Mucosa of rectum (tissue), 2 donors: Measurements from ENCODE around the gene LMF2.
"Not testable (repeated sequence)": the region's sequence is repeated elsewhere in the genome, so short reads cannot be mapped to it uniquely, and the experiment has no call there.

Source experiments
- H3K27ac ChIP-seq, 2 donors: one replicate each; pipeline ENCODE4 v1.7.0; 2013; ENCODE audit warnings: inconsistent platforms in 2 of 2, low read depth in 2 of 2, low read length in 2 of 2
- H3K27me3 ChIP-seq, 2 donors: one replicate each; pipeline ENCODE4 v1.7.0; 2013; ENCODE audit warnings: low read length in 2 of 2; ENCODE audit not compliant: control insufficient read depth in 2 of 2, insufficient read depth in 2 of 2
- H3K36me3 ChIP-seq, 2 donors: one replicate each; pipeline ENCODE4 v1.7.0; 2013; ENCODE audit warnings: low read length in 2 of 2; ENCODE audit not compliant: control insufficient read depth in 2 of 2, insufficient read depth in 2 of 2
- H3K4me1 ChIP-seq, 2 donors: one replicate each; pipeline ENCODE4 v1.7.0; 2013; ENCODE audit warnings: low read length in 2 of 2, mild to moderate bottlenecking in 1 of 2; ENCODE audit not compliant: control insufficient read depth in 2 of 2, insufficient read depth in 2 of 2
- H3K4me3 ChIP-seq, 2 donors: one replicate each; pipeline ENCODE4 v1.7.0; 2013; ENCODE audit warnings: low read length in 2 of 2
- H3K9ac ChIP-seq, 2 donors: one replicate each; pipeline ENCODE4 v1.7.0; 2013; ENCODE audit warnings: low read length in 2 of 2, low read depth in 1 of 2, mild to moderate bottlenecking in 1 of 2
- H3K9me3 ChIP-seq, 2 donors: one replicate each; pipeline ENCODE4 v1.7.0; 2013; ENCODE audit warnings: low read length in 2 of 2; ENCODE audit not compliant: control insufficient read depth in 2 of 2
- donor health status: healthy.
- donor health status: Normal muscosa, but diverticular disease.

Gene LMF2

DNA sequence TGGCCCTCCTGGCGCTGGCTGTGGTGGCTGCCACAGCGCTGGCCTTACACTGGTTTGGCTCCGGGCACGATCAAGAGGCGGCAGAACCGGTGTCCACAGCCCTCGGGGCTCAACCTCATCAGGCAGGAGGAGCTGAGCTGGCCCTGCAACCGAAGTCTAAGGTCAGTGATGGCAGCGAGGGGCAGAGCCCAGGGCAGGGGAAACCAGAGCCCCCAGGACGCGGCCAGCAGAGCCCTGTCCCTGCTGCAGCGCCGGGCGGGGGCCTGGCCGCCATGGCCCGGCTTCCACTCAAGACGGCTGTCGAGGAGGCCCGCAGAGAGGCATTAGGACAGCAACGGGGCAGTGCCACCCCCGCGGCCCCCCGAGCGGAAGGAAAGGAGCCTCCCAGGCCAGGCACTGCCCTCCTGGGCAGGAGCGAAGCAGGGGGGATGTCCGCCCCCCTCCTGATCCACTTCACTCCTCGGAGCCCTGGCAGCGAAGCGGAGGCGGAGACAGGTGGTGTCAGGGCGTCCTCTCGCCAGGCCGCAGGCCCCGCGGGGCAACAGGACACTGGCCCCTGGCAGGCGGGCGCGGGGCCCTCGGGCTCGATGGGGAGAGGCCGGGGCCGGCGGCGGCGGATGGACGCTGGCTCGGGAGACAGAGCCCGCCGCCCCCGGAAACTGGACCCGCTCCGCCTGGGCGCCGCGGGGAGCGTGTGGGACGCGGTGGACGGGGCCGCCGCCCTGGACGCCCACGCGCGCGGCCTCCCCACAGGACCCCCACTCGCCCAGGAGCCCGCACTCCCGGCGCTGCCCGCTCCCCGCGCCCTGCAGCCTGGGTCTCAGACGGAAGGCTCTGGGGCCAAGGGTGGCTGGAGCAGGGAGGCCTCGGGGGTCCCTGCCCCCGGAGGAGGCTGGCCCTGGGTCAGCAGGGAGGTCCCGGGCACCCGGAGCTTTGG, 39.1 kb upstream of the LMF2 start:
- peaks cover 8 to 14% of the 10 kb centered on the region in 2 donors for H3K4me1 ChIP-seq
- no peak overlapping the region for H3K9ac ChIP-seq
- H3K4me3 ChIP-seq: no peak overlapping the region
- no peak overlapping the region for H3K27ac ChIP-seq
- H3K27me3 ChIP-seq: peaks cover 10 to 13% of the 10 kb centered on the region in 2 donors
- no peaks in the 10 kb centered on the region for H3K9me3 ChIP-seq
- no peaks in the 10 kb centered on the region for H3K36me3 ChIP-seq

DNA sequence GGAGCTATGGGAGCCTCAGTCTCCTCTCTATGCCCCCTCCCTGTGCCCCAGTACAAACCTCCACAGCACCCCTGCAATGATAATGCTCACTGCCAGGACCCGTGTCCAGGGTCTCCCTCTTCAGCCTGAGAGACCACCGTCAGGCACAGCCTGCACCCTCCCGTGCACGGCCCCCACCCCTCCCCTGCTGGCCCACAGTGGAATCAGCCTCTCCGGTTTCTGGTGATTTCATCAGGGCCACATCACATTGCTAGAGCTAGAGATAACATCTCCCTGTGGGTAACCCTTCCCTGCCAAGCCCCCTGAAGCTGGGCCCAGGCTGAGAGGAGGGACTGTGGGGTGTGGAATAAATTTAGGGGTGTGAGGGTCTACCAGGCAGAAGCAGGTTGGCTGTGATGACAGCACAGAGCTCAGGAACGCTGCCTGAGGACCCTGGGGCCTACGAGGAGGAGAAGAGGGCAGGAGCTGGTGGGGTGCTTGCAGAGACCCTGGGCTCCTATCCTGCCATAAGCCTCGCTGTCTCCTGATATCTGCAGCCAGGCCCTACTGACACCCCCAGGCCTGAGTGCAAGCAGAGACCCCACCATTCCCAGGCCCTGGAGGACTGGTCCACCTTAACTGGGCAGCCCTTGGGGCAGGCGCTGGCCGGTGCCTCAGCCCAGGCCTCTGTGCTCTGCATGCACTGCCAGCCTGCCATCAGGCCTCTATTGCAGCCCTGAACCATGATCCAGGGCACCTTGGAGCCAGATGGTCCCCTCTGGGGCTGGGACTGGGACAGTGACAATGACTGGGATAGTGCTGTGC, 38.2 kb upstream of the LMF2 start, which contains the start of gene KLHDC7B:
TSS of gene KLHDC7B (plus strand) at position 378 of the 804 bp plus-strand sequence. CDS start at position 723, 345 bp downstream.
- no peaks in the 10 kb centered on the region for H3K36me3 ChIP-seq
- H3K27me3 ChIP-seq: peaks cover 10 to 13% of the 10 kb centered on the region in 2 donors
- peak within 1 kb of the TSS; percentile 32 to 71 for H3K9ac ChIP-seq
- H3K27ac ChIP-seq: peak within 1 kb of the TSS; percentile 45 to 65
- H3K9me3 ChIP-seq: no peaks in the 10 kb centered on the region
- H3K4me3 ChIP-seq: no peak within 1 kb of the TSS
- H3K4me1 ChIP-seq: peaks cover 8 to 14% of the 10 kb centered on the region in 2 donors

DNA sequence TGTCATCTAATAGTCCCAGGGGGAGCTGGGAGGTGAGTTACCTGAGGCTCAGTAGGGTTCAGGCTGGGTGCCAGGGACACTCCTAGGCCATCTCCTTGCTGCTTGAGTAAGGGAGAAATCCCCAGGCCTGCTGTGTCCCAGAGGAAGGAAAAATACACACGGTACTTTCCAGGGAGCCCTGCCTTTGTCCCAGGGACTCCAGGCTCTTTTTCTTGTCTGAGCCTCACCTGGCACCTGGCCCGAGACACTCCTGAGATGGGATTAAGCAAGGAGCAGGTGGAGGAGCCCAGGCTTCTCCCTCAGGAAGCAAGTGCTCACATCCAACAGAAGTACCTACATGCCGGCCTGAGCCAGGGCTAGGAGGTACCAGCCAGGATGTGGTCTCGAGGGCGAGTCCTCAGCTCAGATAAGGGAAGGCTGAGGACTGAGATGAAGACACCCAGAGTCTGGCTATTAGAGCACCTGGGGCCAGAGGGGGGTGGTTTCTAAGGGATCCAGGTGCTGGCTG, 37.3 kb upstream of the LMF2 start:
- Histone ChIP-seq H3K36me3 (no peaks in the 10 kb centered on the region), H3K9me3 (no peaks in the 10 kb centered on the region), H3K4me1 (peaks cover 12 to 15% of the 10 kb centered on the region in 2 donors), H3K27me3 (peaks cover 8 to 13% of the 10 kb centered on the region in 2 donors), H3K9ac (peak overlapping the region; percentile 32 to 71), H3K4me3 (no peak overlapping the region), H3K27ac (peak overlapping the region; percentile 45 to 65)

DNA sequence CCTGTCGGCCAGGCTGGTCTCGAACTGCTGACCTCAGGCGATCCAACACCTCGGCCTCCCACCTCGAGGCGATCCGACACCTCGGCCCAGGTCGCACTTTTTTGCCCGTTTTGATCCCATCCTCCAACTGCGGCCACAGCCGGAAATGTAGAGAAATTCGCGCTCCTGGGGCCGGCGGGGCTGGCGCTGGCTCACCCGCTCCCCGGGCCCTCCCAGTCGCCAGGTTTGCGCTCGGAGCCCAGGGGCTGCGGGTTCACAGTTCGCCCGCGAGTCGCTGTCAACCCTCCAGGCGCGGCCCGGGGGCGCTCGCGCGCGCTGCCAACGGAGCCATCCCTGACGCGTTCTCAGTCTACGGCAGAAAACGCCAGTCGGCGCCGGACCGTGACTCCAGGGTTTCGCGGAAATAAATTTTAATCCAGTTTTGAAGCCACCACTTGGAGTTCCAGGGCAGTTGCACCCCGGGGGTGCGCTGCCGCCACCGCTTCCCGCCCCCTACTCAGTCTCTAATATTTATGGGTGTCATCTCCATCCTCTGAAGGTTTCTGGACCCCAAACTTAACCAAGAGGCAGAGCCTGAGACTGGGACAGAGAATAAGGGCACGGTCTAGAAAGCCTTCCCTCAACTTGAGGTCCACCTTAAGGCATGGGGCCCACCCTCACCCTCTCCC, 36.7 kb upstream of the LMF2 start:
- Histone ChIP-seq H3K27me3 (peaks cover 5 to 13% of the 10 kb centered on the region in 2 donors), H3K36me3 (no peaks in the 10 kb centered on the region), H3K9me3 (no peaks in the 10 kb centered on the region), H3K4me3 (peak overlapping the region; percentile 24 to 60), H3K4me1 (peaks cover 15 to 16% of the 10 kb centered on the region in 2 donors), H3K27ac (peak overlapping the region; percentile 45 to 65), H3K9ac (peak overlapping the region; percentile 52 to 71)

DNA sequence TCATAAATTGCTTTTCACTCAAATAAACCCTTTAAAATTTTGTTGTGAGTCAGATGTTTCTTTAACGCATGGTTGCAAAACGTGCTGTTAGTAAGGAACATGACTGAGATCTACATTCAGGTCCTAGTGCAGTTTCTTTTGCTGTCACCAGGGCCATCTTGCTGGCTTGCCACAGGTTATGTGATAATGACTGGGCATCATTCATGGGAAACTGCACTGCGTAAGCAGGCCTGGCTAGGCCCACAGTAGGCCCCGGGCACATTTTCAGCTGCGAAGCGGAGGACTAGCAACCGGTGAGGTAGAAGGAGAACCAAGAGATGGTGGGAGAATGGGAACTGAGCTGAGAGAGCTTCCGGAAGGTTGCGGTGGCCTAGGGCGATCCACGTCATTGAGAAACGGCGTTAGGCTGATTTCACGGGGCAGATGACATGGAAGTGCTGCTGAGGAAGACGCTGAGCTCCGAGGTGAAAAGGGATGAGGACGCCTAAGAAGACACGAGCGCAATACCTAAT, 35.0 kb upstream of the LMF2 start:
- Histone ChIP-seq H3K9me3 (no peaks in the 10 kb centered on the region), H3K27ac (peak overlapping the region; percentile 32 to 80)

DNA sequence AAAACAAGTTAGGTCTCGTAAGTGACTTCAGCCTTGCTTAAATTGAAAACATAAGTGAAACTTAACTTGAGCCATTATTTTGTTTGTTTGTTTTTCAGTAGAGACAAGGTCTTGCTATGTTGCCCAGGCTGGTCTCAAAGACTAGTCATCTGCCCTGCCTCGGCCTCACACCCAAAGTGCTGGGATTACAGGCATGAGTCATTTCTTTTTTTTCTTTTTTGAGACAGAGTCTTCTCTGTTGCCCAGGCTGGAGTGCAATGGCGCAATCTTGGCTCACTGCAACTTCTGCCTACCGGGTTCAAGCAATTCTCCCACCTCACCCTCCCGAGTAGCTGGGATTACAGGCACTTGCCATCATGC, 34.1 kb upstream of the LMF2 start:
- peaks cover 20 to 25% of the 10 kb centered on the region in 2 donors for H3K4me1 ChIP-seq

More for the DNA sequence above, 35.0 kb upstream of the LMF2 start:
- peaks cover 0 to 7% of the 10 kb centered on the region in 2 donors for H3K27me3 ChIP-seq
- no peaks in the 10 kb centered on the region for H3K36me3 ChIP-seq
- H3K4me1 ChIP-seq: peaks cover 20 to 25% of the 10 kb centered on the region in 2 donors
- no peak overlapping the region for H3K9ac ChIP-seq
- H3K4me3 ChIP-seq: no peak overlapping the region

DNA sequence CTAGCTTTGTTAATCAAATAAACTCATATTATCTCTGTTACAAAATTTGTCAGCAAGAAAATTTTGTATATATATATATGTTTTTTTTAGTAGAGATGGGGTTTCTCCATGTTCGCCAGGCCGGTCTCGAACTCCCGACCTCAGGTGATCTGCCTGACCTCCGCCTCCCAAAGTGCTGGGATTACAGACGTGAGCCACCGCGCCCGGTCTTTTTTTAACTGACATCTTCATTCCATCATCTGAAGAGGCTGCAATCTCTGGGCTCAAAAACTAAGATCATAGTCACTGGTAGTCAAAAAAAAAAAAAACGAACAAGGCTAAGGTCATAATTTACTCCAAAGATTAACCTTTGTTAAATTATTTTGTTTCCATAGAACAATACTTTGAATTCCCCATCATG, 32.9 kb upstream of the LMF2 start:
- H3K9ac ChIP-seq: peak overlapping the region in 1 of 2 donors; percentile 78

More for the DNA sequence above, 34.1 kb upstream of the LMF2 start:
- peak overlapping the region in 1 of 2 donors; percentile 41 for H3K9ac ChIP-seq
- not testable (repeated sequence) for H3K36me3 ChIP-seq, H3K27me3 ChIP-seq, H3K9me3 ChIP-seq
- H3K4me3 ChIP-seq: peak overlapping the region in 1 of 2 donors; percentile 20
- H3K27ac ChIP-seq: peak overlapping the region; percentile 57 to 80

DNA sequence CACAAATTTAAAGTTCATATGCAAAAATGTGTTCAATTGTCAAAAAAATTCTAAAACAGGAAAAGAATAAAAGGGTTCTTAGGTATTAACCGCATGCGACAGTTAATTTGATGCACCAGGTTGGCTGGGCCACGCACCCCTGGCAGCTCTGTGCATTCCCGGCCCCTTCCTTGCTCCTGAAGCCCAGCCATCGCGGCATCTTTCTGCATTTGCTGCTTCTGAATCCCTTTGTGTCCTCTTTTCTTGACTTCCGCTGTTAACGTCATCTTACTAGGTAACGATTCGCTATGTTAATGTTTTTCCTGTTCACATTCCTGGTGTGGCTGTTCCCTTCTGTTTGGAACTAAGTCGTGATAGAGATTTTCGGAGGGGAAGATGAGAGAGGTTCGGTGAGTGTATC, 30.3 kb upstream of the LMF2 start:
- Histone ChIP-seq H3K4me3 (peak overlapping the region in 1 of 2 donors; percentile 7), H3K27me3 (no peaks in the 10 kb centered on the region), H3K4me1 (peaks cover 15% of the 10 kb centered on the region in 2 donors), H3K9me3 (no peaks in the 10 kb centered on the region), H3K36me3 (no peaks in the 10 kb centered on the region), H3K27ac (peak overlapping the region; percentile 49 to 98), H3K9ac (peak overlapping the region in 1 of 2 donors; percentile 17)

More for the DNA sequence above, 32.9 kb upstream of the LMF2 start:
- Histone ChIP-seq H3K27ac (peak overlapping the region; percentile 80 to 95), H3K27me3 (no peaks in the 10 kb centered on the region), H3K36me3 (no peaks in the 10 kb centered on the region), H3K4me1 (peaks cover 20 to 25% of the 10 kb centered on the region in 2 donors), H3K9me3 (no peaks in the 10 kb centered on the region), H3K4me3 (no peak overlapping the region)

DNA sequence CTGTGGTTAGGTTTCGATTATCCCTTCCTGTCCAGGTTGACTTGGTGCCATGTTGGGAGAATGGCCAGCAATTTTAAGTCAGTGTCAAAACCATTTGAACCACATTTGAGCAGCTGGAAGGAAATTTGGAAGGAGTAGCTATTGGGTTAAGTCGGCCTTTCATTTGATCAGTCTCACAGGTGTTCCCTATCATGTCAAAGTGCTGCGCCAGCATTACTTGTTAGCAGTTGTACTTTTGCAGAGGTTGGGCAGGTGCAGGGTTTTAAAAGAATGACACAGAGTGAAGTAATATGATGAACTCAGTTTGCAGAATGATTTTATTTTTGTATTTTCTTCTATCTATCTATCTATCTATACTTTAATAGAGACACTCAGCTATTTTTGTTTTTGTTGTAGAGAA, 28.7 kb upstream of the LMF2 start:
- H3K4me1 ChIP-seq: peaks cover 17 to 24% of the 10 kb centered on the region in 2 donors
- no peaks in the 10 kb centered on the region for H3K36me3 ChIP-seq
- no peak overlapping the region for H3K9ac ChIP-seq
- no peak overlapping the region for H3K4me3 ChIP-seq
- no peak overlapping the region for H3K27ac ChIP-seq
- H3K9me3 ChIP-seq: no peaks in the 10 kb centered on the region
- no peaks in the 10 kb centered on the region for H3K27me3 ChIP-seq
